Measurements from ENCODE around the gene CACNA2D3.

GRCh38 chr3:55107187-55107586, 984.8 kb downstream of the CACNA2D3 start:
- no peak for TF ChIP-seq CTCF (conservative IDR thresholded peaks at IDR 0.05; ENCODE audit: low read depth, low read length)
- TF ChIP-seq EZH2 (IDR thresholded peaks at IDR 0.05; ENCODE audit: low read length, unreplicated experiment), result no peak
